GM23248 (cell line): Measurements from ENCODE around the gene GCHFR. TPM values are rescaled to one million over a fixed set of nuclear protein-coding genes. Genes with fewer than 3 reads are reported as not detected.

Experiments used
- DNase-seq: peaks from one replicate; pipeline ENCODE4 v3.0.0-alpha.2; 2015
- H2AFZ ChIP-seq: fragments of 200-600 bp; sonication (generic); 2 replicates; pipeline ENCODE4 v1.6.1; 2016; ENCODE audit warnings: antibody characterized with exemption
- H3F3A ChIP-seq: fragments of 200-600 bp; sonication (generic); 2 replicates; pipeline ENCODE4 v1.6.1; 2016; ENCODE audit warnings: mild to moderate bottlenecking, antibody characterized with exemption, mixed run types; ENCODE audit not compliant: insufficient read depth
- H3K27ac ChIP-seq: fragments of 200-600 bp; sonication (generic); 2 replicates; pipeline ENCODE4 v1.5.1; 2016; ENCODE audit warnings: mild to moderate bottlenecking
- H3K27me3 ChIP-seq: fragments of 200-600 bp; sonication (generic); replicated peaks from 2 replicates; pipeline ENCODE4 v1.6.1; 2016; ENCODE audit warnings: mild to moderate bottlenecking; ENCODE audit not compliant: insufficient read depth
- H3K36me3 ChIP-seq: fragments of 200-600 bp; sonication (generic); 2 replicates; pipeline ENCODE4 v1.6.1; 2016; ENCODE audit warnings: low read depth, mild to moderate bottlenecking
- H3K4me1 ChIP-seq: fragments of 200-600 bp; sonication (generic); 2 replicates; pipeline ENCODE4 v1.6.1; 2016; ENCODE audit warnings: mild to moderate bottlenecking; ENCODE audit not compliant: insufficient read depth
- H3K4me2 ChIP-seq: fragments of 200-600 bp; sonication (generic); one replicate; pipeline ENCODE4 v1.6.1; 2016; ENCODE audit warnings: mild to moderate bottlenecking; ENCODE audit not compliant: unreplicated experiment
- H3K4me3 ChIP-seq: fragments of 200-600 bp; sonication (generic); 2 replicates; pipeline ENCODE4 v1.5.1; 2016; ENCODE audit warnings: mild to moderate bottlenecking
- H3K79me2 ChIP-seq: fragments of 200-600 bp; sonication (generic); 2 replicates; pipeline ENCODE4 v1.6.1; 2016; ENCODE audit warnings: mild to moderate bottlenecking; ENCODE audit not compliant: insufficient read depth
- H3K9ac ChIP-seq: fragments of 200-600 bp; sonication (generic); 2 replicates; pipeline ENCODE4 v1.6.1; 2016; ENCODE audit warnings: mild to moderate bottlenecking
- H3K9me2 ChIP-seq: fragments of 200-600 bp; sonication (generic); 2 replicates; pipeline ENCODE4 v1.6.1; 2016; ENCODE audit warnings: mixed run types, mild to moderate bottlenecking, moderate library complexity; ENCODE audit not compliant: insufficient read depth
- H3K9me3 ChIP-seq: fragments of 200-600 bp; sonication (generic); one replicate; pipeline ENCODE4 v1.6.1; 2017; ENCODE audit warnings: low read depth
- H4K20me1 ChIP-seq: fragments of 200-600 bp; sonication (generic); 2 replicates; pipeline ENCODE4 v1.6.0; 2016; ENCODE audit not compliant: insufficient read depth
- EZH2 ChIP-seq: fragments of 200-600 bp; sonication (generic); IDR thresholded peaks from 2 replicates; pipeline ENCODE4 v1.6.1; 2018; ENCODE audit warnings: antibody characterized with exemption, mild to moderate bottlenecking; ENCODE audit not compliant: insufficient read depth, poor library complexity, severe bottlenecking
- EZH2phosphoT487 ChIP-seq: fragments of 200-600 bp; sonication (generic); IDR thresholded peaks from 2 replicates; pipeline ENCODE4 v1.6.1; 2018; ENCODE audit warnings: antibody characterized with exemption, moderate library complexity, mild to moderate bottlenecking, low read depth; ENCODE audit not compliant: insufficient read depth
- WGBS, 2 experiments: methylation state at CpG; one replicate each; pipeline ENCODE4 v1.1.6; 2015 to 2017; ENCODE audit warnings: low lambda C conversion rate in 2 of 2, low coverage in 1 of 2; ENCODE audit errors: missing lambda C conversion rate in 2 of 2; 5-methylcytosine and 5-hydroxymethylcytosine counted together
- in situ Hi-C: fragments of 300-500 bp; cut with MboI; formaldehyde crosslinking; loops from 2 replicates; pipeline ENCODE4 v1.15.0; 2020
- polyA plus RNA-seq: library from polyadenylated mRNA; unstranded; fragments of >200 nt; fragmentation: Nextera tagmentation; extraction: Ambion mirVana; gene quantifications from 2 replicates; pipeline ENCODE4 v1.2.1, GENCODE V29; 2016
- small RNA-seq: library from RNA; depleted of rRNA; stranded (forward); fragments of <200 nt; gene quantifications from one replicate; pipeline ENCODE3, GENCODE V24; 2014; ENCODE audit warnings: low read depth, low replicate concordance
- total RNA-seq: library from RNA; depleted of rRNA; stranded (reverse); fragments of >200 nt; shearing (Covaris generic); gene quantifications from 2 replicates; pipeline ENCODE4 v1.2.3, GENCODE V29; 2014; rRNA removed

Gene GCHFR
- total and polyA plus RNA-seq, 2 experiments from 2014 or later: 0.54 to 2.3 TPM

GRCh38 chr15:40808861-40809450, 45.1 kb downstream of the GCHFR start:
- Histone ChIP-seq H3K4me3 (no peak overlapping the region), H3K79me2 (peaks cover 36% of the 10 kb centered on the region), H3F3A (no peaks in the 10 kb centered on the region), H2AFZ (no peak overlapping the region), H3K27me3 (no peaks in the 10 kb centered on the region), H3K4me1 (peaks cover 5% of the 10 kb centered on the region), H3K9me2 (no peaks in the 10 kb centered on the region), H4K20me1 (no peaks in the 10 kb centered on the region), H3K36me3 (no peaks in the 10 kb centered on the region), H3K27ac (no peak overlapping the region), H3K4me2 (no peak overlapping the region), H3K9ac (no peak overlapping the region), H3K9me3 (no peaks in the 10 kb centered on the region)
- TF ChIP-seq EZH2phosphoT487 (no peak), EZH2 (no peak)
- WGBS, 2 experiments: 74 to 77% methylated on average over 8 of the region's 8 CpGs
- no peak for DNase-seq
- in situ Hi-C loops: no loop called here

- no peaks in the 10 kb centered on the region for H3K36me3 ChIP-seq
- in situ Hi-C loops: no loop called here
- H4K20me1 ChIP-seq: no peaks in the 10 kb centered on the region
- no peaks in the 10 kb centered on the region for H3K9me2 ChIP-seq
- H3K9ac ChIP-seq: no peak overlapping the region
- peaks cover 3% of the 10 kb centered on the region; the same call in 1 of the 2 replicates for H3K79me2 ChIP-seq
- TF ChIP-seq EZH2phosphoT487 (no peak), EZH2 (no peak)
- no peaks in the 10 kb centered on the region for H3K9me3 ChIP-seq
- H3K4me3 ChIP-seq: no peak overlapping the region
- no peak overlapping the region for H3K27ac ChIP-seq
- H2AFZ ChIP-seq: no peak overlapping the region
- 89 to 94% methylated on average over 10 to 12 of the region's 12 CpGs for WGBS, 2 experiments
- DNase-seq: no peak
- no peak overlapping the region for H3K4me2 ChIP-seq
- no peaks in the 10 kb centered on the region for H3F3A ChIP-seq
- no peaks in the 10 kb centered on the region for H3K4me1 ChIP-seq
- H3K27me3 ChIP-seq: no peaks in the 10 kb centered on the region
Observed at GRCh38 chr15:40812721-40813425, 49.0 kb downstream of the GCHFR start.

GRCh38 chr15:40815042-40815698, 51.3 kb downstream of the GCHFR start:
- no peaks in the 10 kb centered on the region for H3K27me3 ChIP-seq
- H3K9me3 ChIP-seq: no peaks in the 10 kb centered on the region
- TF ChIP-seq EZH2: no peak
- TF ChIP-seq EZH2phosphoT487: no peak
- no peaks in the 10 kb centered on the region for H3K4me1 ChIP-seq
- H3K9ac ChIP-seq: no peak overlapping the region
- H2AFZ ChIP-seq: no peak overlapping the region
- H3K27ac ChIP-seq: no peak overlapping the region
- 92 to 99% methylated on average over 4 of the region's 4 CpGs for WGBS, 2 experiments
- no peaks in the 10 kb centered on the region for H4K20me1 ChIP-seq
- in situ Hi-C loops: no loop called here
- no peaks in the 10 kb centered on the region for H3K36me3 ChIP-seq
- H3F3A ChIP-seq: no peaks in the 10 kb centered on the region
- no peak overlapping the region for H3K4me2 ChIP-seq
- H3K9me2 ChIP-seq: no peaks in the 10 kb centered on the region
- no peak for DNase-seq
- H3K79me2 ChIP-seq: no peaks in the 10 kb centered on the region
- H3K4me3 ChIP-seq: no peak overlapping the region

Small RNAs within 50 kb of the gene (small RNA-seq; reads per million reads assigned to genes)
- gene SUMO2P15: not detected

Other genes starting within 250 kb of the GCHFR start
- gene CCDC32, start 199.0 kb upstream of the GCHFR start, total RNA-seq: 25.7 and 44.7 TPM in 2 replicates
- gene CCDC32, start 199.0 kb upstream of the GCHFR start, polyA plus RNA-seq: 26.2 and 29.5 TPM in 2 replicates
- gene RPUSD2, start 194.8 kb upstream of the GCHFR start, total RNA-seq: 10.5 and 12.8 TPM in 2 replicates
- 8.5 and 9.6 TPM in 2 replicates for gene RPUSD2, start 194.8 kb upstream of the GCHFR start, polyA plus RNA-seq
- 14.5 and 19.1 TPM in 2 replicates for gene KNL1, start 169.8 kb upstream of the GCHFR start, total RNA-seq
- gene KNL1, start 169.8 kb upstream of the GCHFR start, polyA plus RNA-seq: 5.7 and 6.4 TPM in 2 replicates
- 5.1 and 7.1 TPM in 2 replicates for gene RAD51, start 68.9 kb upstream of the GCHFR start, total RNA-seq
- gene RAD51, start 68.9 kb upstream of the GCHFR start, polyA plus RNA-seq: 12.1 and 14.6 TPM in 2 replicates
- gene RMDN3, start 8.8 kb upstream of the GCHFR start, total RNA-seq: 25.9 and 30.0 TPM in 2 replicates
- gene RMDN3, start 8.8 kb upstream of the GCHFR start, polyA plus RNA-seq: 41.4 TPM in 2 replicates
- not detected in 2 replicates for gene C15orf62, start 5.9 kb downstream of the GCHFR start, total RNA-seq
- gene C15orf62, start 5.9 kb downstream of the GCHFR start, polyA plus RNA-seq: 0.11 and 0.28 TPM in 2 replicates
- 24.2 and 33.5 TPM in 2 replicates for gene ZFYVE19, start 43.0 kb downstream of the GCHFR start, total RNA-seq
- 11.7 and 15.0 TPM in 2 replicates for gene ZFYVE19, start 43.0 kb downstream of the GCHFR start, polyA plus RNA-seq
- 13.4 and 64.4 TPM in 2 replicates for gene DNAJC17, start 43.4 kb downstream of the GCHFR start, total RNA-seq
- gene DNAJC17, start 43.4 kb downstream of the GCHFR start, polyA plus RNA-seq: 36.4 and 44.6 TPM in 2 replicates
- gene PPP1R14D, start 64.6 kb downstream of the GCHFR start, total RNA-seq: not detected in 2 replicates
- gene PPP1R14D, start 64.6 kb downstream of the GCHFR start, polyA plus RNA-seq: not detected in 2 replicates
- gene SPINT1, start 80.0 kb downstream of the GCHFR start, total RNA-seq: 7.8 TPM in 1 of 2 replicates, not detected in the other
- gene SPINT1, start 80.0 kb downstream of the GCHFR start, polyA plus RNA-seq: 0.19 and 0.24 TPM in 2 replicates
- gene RHOV, start 110.2 kb downstream of the GCHFR start, total RNA-seq: not detected in 2 replicates
- gene RHOV, start 110.2 kb downstream of the GCHFR start, polyA plus RNA-seq: not detected in 2 replicates
- 30.4 and 32.7 TPM in 2 replicates for gene VPS18, start 130.4 kb downstream of the GCHFR start, total RNA-seq
- 15.8 and 16.4 TPM in 2 replicates for gene VPS18, start 130.4 kb downstream of the GCHFR start, polyA plus RNA-seq
- not detected in 2 replicates for gene DLL4, start 165.3 kb downstream of the GCHFR start, total RNA-seq
- not detected in 2 replicates for gene DLL4, start 165.3 kb downstream of the GCHFR start, polyA plus RNA-seq
- 65.8 and 74.4 TPM in 2 replicates for gene CHAC1, start 189.4 kb downstream of the GCHFR start, total RNA-seq
- 43.8 and 47.2 TPM in 2 replicates for gene CHAC1, start 189.4 kb downstream of the GCHFR start, polyA plus RNA-seq